Cardiac fibroblast (primary cell): ENCODE results near the gene KRTAP5-1.

Experiments
- DNase-seq, 2 donors: peaks; one replicate each; pipeline versions ENCODE4 v3.0.0 to v3.0.0-alpha.2; 2010; ENCODE audit warnings: low read depth in 2 of 2
- H3K4me3 ChIP-seq, 2 donors: replicated peaks in 1 of 2; 1 replicate in 1 of 2; 2 replicates in 1 of 2; pipeline ENCODE4 v1.5.1; 2011; ENCODE audit warnings: low read depth in 2 of 2, low read length in 2 of 2, mild to moderate bottlenecking in 2 of 2, moderate library complexity in 1 of 2
- CTCF ChIP-seq: IDR thresholded peaks from one replicate; pipeline ENCODE4 v1.5.1; 2011; ENCODE audit warnings: low read depth, mild to moderate bottlenecking, low read length, inconsistent platforms

Gene KRTAP5-1

DNA sequence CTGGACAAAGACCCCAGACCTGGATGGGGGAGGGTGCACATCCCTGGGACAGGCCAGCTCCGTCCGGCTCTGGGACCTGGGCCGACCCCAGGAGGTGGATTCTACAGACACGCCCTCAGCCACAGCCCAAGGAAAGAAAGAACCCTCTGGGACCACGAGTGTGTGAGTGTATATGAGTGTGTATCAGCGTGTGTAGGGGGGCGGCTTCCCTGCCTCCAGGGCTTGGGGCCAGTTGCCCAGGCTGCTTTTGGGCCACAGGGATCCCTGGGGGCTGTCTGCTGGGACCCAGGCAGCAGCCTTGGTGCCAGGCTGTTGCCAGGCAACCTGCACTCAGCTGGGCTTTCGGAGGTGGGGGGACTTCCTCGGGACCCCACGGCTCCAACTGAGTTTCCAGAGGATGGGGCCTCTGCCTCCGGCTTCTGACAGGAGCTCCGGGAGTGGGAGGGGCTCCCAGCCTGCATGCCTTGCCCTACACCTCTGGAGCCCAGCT, 21.9 kb downstream of the KRTAP5-1 start:
- no peak for TF ChIP-seq CTCF
- DNase-seq: no peak
- no peak overlapping the region for H3K4me3 ChIP-seq

DNA sequence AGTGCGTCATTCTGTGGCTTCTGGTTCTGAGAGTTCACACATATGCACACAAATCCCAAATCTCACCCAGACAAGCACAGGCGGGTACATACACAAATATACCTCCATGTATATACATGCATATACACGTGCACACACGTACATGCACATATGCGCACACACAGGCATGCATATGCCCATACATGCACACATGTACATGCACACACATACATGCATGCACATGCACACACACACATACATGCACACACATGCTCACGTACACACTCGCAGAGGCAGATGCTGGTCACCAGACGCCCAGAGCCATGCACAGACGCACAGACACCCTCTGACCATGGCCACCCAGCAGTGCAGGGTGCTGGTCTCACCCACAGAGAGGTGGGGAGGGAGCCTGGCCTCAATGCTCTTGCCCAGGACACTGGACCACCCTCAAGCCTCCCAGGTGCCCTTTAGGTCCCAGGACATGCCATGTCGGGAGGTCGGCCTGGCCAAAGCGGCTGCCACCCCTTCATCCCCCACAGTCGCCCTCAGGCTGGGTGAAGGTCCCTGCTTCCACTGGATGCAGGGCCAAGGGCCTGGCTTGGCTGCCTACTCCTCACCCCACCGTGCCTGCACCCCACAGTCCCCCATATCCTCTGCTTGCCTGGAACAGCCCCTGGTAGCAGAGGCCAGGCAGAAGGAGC, 22.5 kb downstream of the KRTAP5-1 start:
- TF ChIP-seq CTCF: no peak
- no peak for DNase-seq
- no peak overlapping the region for H3K4me3 ChIP-seq

DNA sequence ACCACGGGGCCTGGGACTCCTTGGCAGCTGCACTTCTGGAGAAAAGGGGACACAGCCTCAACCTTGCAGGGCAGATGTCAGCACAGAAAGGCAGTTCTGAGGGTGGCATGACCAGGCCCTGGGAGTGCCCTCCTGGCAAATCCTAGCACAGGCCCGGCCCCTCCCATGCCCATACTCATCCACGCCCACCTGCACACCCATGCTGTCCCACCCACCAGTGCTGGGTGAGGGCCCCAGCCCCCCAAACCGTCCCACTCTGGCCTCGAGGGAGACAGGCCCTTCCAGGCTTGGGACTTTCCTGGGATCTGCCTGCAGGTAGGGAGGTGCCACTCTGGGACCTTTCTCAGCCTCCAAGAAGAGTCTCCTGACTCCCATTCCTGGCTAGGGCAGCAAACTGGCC, 23.1 kb downstream of the KRTAP5-1 start:
- no peak overlapping the region for H3K4me3 ChIP-seq
- no peak for DNase-seq
- no peak for TF ChIP-seq CTCF

GRCh38 chr11:1561266-1561665, 23.8 kb downstream of the KRTAP5-1 start:
- H3K4me3 ChIP-seq: no peak overlapping the region
- TF ChIP-seq CTCF: no peak
- DNase-seq: no peak

- TF ChIP-seq CTCF: no peak
- DNase-seq: no peak
- no peak overlapping the region for H3K4me3 ChIP-seq
These were observed 24.3 kb downstream of the KRTAP5-1 start for GRCh38 chr11:1560649-1561251.

- TF ChIP-seq CTCF: no peak
These were observed 25.0 kb downstream of the KRTAP5-1 start for GRCh38 chr11:1560002-1560648.

More at GRCh38 chr11:1560002-1560648, 25.0 kb downstream of the KRTAP5-1 start:
- no peak overlapping the region for H3K4me3 ChIP-seq
- no peak for DNase-seq
